ENCODE measurements around the gene ALPP. TPM values are rescaled to one million over a fixed set of nuclear protein-coding genes. Genes with fewer than 3 reads are reported as not detected.

The ALPP gene
- total RNA-seq, 2 experiments from 2014 or later = not detected

GRCh38 chr2:232351686-232352510, 26.7 kb upstream of the ALPP start:
- Mint-ChIP-seq H3K27me3 (peaks cover 26% of the 10 kb centered on the region), H3K36me3 (ENCODE audit: low read depth) (no peaks in the 10 kb centered on the region), H3K4me3 (no peak overlapping the region), H3K4me1 (ENCODE audit: low read depth) (no peaks in the 10 kb centered on the region), H3K27ac (no peak overlapping the region), H3K9me3 (no peaks in the 10 kb centered on the region)
- ChIA-PET POLR2A (no interaction called here), CTCF (no interaction called here)
- Histone ChIP-seq H3K27me3 (ENCODE audit: control insufficient read depth in 1 of 2, insufficient read depth in 2 of 2, low read length in 2 of 2) (peaks cover 42 to 45% of the 10 kb centered on the region in 2 experiments), H3K4me1 (ENCODE audit: insufficient read depth, low read length) (peaks cover 44% of the 10 kb centered on the region), H3K36me3 (ENCODE audit: insufficient read depth, low read length) (no peaks in the 10 kb centered on the region), H3K9me3 (ENCODE audit: control insufficient read depth in 1 of 2, insufficient read depth in 1 of 2, low read length in 2 of 2) (peaks cover 0 to 34% of the 10 kb centered on the region in 2 experiments), H3K4me3 (ENCODE audit: low read length) (peak overlapping the region; percentile 24), H3K27ac (ENCODE audit: low read depth in 1 of 2, low read length in 2 of 2) (no peak overlapping the region)
- ATAC-seq (ENCODE audit: poor library complexity) = no peak
- TF ChIP-seq, protein P1, sequence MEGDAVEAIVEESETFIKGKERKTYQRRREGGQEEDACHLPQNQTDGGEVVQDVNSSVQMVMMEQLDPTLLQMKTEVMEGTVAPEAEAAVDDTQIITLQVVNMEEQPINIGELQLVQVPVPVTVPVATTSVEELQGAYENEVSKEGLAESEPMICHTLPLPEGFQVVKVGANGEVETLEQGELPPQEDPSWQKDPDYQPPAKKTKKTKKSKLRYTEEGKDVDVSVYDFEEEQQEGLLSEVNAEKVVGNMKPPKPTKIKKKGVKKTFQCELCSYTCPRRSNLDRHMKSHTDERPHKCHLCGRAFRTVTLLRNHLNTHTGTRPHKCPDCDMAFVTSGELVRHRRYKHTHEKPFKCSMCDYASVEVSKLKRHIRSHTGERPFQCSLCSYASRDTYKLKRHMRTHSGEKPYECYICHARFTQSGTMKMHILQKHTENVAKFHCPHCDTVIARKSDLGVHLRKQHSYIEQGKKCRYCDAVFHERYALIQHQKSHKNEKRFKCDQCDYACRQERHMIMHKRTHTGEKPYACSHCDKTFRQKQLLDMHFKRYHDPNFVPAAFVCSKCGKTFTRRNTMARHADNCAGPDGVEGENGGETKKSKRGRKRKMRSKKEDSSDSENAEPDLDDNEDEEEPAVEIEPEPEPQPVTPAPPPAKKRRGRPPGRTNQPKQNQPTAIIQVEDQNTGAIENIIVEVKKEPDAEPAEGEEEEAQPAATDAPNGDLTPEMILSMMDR (IDR thresholded peaks at IDR 0.05) = no peak
- DNase-seq = peak in 1 of 14 experiments; percentile 31
- intact Hi-C loops (cut with DNase I, micrococcal nuclease) = no loop called here

GRCh38 chr2:232352511-232353091, 25.9 kb upstream of the ALPP start:
- H3K4me1 Mint-ChIP-seq (ENCODE audit: low read depth) = no peaks in the 10 kb centered on the region
- no peaks in the 10 kb centered on the region for H3K36me3 Mint-ChIP-seq (ENCODE audit: low read depth)
- no peaks in the 10 kb centered on the region for H3K9me3 Mint-ChIP-seq
- CTCF ChIA-PET = no interaction called here
- Histone ChIP-seq H3K27ac (ENCODE audit: low read depth in 1 of 2, low read length in 2 of 2) (no peak overlapping the region), H3K36me3 (ENCODE audit: insufficient read depth, low read length) (no peaks in the 10 kb centered on the region), H3K4me1 (ENCODE audit: insufficient read depth, low read length) (peaks cover 44% of the 10 kb centered on the region), H3K4me3 (ENCODE audit: low read length) (no peak overlapping the region), H3K9me3 (ENCODE audit: control insufficient read depth in 1 of 2, insufficient read depth in 1 of 2, low read length in 2 of 2) (peaks cover 0 to 34% of the 10 kb centered on the region in 2 experiments), H3K27me3 (ENCODE audit: control insufficient read depth in 1 of 2, insufficient read depth in 2 of 2, low read length in 2 of 2) (peaks cover 42 to 45% of the 10 kb centered on the region in 2 experiments)
- no peak overlapping the region for H3K27ac Mint-ChIP-seq
- intact Hi-C loops (cut with DNase I, micrococcal nuclease) = no loop called here
- DNase-seq (no peak), ATAC-seq (ENCODE audit: poor library complexity) (no peak)
- TF ChIP-seq, protein P1 (IDR thresholded peaks at IDR 0.05) = no peak
- peaks cover 26% of the 10 kb centered on the region for H3K27me3 Mint-ChIP-seq
- no peak overlapping the region for H3K4me3 Mint-ChIP-seq
- POLR2A ChIA-PET = no interaction called here

DNA sequence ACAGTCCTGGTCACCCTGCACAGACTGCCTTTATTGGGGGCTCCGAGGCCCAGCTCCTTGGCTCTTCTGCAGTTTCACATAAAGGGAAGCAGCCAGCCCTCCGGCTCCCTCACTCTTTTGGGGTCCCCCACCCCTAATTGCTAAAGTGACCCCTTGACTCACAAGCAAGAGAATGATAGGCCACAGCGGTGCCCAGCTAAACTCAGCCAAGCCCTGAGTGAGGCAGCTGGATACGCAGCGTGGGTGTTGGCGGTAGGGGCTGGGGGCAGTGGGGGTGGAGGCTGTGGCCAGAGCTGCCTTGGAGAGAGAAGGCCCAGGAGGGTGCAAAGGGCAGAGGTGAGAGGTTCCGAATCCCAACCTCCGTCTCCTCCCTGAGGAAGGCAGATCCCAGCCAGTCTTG, 25.5 kb upstream of the ALPP start:
- Histone ChIP-seq H3K4me3 (ENCODE audit: low read length) (no peak overlapping the region), H3K9me3 (ENCODE audit: control insufficient read depth in 1 of 2, insufficient read depth in 1 of 2, low read length in 2 of 2) (peaks cover 0 to 34% of the 10 kb centered on the region in 2 experiments), H3K27me3 (ENCODE audit: control insufficient read depth in 1 of 2, insufficient read depth in 2 of 2, low read length in 2 of 2) (peaks cover 42 to 45% of the 10 kb centered on the region in 2 experiments), H3K27ac (ENCODE audit: low read depth in 1 of 2, low read length in 2 of 2) (no peak overlapping the region), H3K36me3 (ENCODE audit: insufficient read depth, low read length) (no peaks in the 10 kb centered on the region), H3K4me1 (ENCODE audit: insufficient read depth, low read length) (peaks cover 44% of the 10 kb centered on the region)
- Mint-ChIP-seq H3K4me3 (no peak overlapping the region), H3K9me3 (no peaks in the 10 kb centered on the region), H3K27ac (no peak overlapping the region), H3K27me3 (peaks cover 26% of the 10 kb centered on the region), H3K36me3 (ENCODE audit: low read depth) (no peaks in the 10 kb centered on the region), H3K4me1 (ENCODE audit: low read depth) (no peaks in the 10 kb centered on the region)
- TF ChIP-seq, protein P1 (IDR thresholded peaks at IDR 0.05) = no peak
- POLR2A ChIA-PET = no interaction called here
- CTCF ChIA-PET = no interaction called here
- intact Hi-C loops (cut with DNase I, micrococcal nuclease) = no loop called here
- no peak for DNase-seq
- ATAC-seq (ENCODE audit: poor library complexity) = no peak

All from CD4-positive, alpha-beta T cell (primary cell).